WTC11 (cell line): Measurements from ENCODE around the gene PUS10. TPM values are rescaled to one million over a fixed set of nuclear protein-coding genes. Genes with fewer than 3 reads are reported as not detected.
"Not testable (repeated sequence)": the region's sequence is repeated elsewhere in the genome, so short reads cannot be mapped to it uniquely, and the experiment has no call there.

Experiments used
- ATAC-seq: fragments of 200-7000 bp; cut with Tn5 transposase; 2 replicates; pipeline ENCODE4 v1.10.0; 2021; ENCODE audit warnings: mild to moderate bottlenecking, moderate library complexity
- CTCF ChIA-PET: fragments of 300-600 bp; sonication (Branson Sonifier 250); formaldehyde crosslinking; loops from one replicate; lab custom pipeline; 2021; ENCODE audit warnings: antibody characterized with exemption; lab: Charles Lee
- POLR2A ChIA-PET: fragments of 350-600 bp; sonication (Branson Sonifier 250); formaldehyde crosslinking; loops from one replicate; lab custom pipeline; 2021; ENCODE audit warnings: antibody characterized with exemption; lab: Charles Lee
- DNase-seq: peaks from one replicate; pipeline ENCODE4 v3.0.0; 2021; ENCODE audit warnings: low spot score
- H3K27ac Mint-ChIP-seq: 2 replicates; pipeline ENCODE4 v1.8.0; 2021; ENCODE audit warnings: mixed read lengths
- H3K27me3 Mint-ChIP-seq: 2 replicates; pipeline ENCODE4 v1.8.0; 2021; ENCODE audit warnings: low read depth, mild to moderate bottlenecking, moderate library complexity, mixed read lengths
- H3K36me3 Mint-ChIP-seq: 2 replicates; pipeline ENCODE4 v1.8.0; 2021; ENCODE audit warnings: mixed read lengths
- H3K4me1 Mint-ChIP-seq: 2 replicates; pipeline ENCODE4 v1.8.0; 2022; ENCODE audit warnings: mixed read lengths
- H3K4me3 Mint-ChIP-seq: 2 replicates; pipeline ENCODE4 v1.8.0; 2021; ENCODE audit warnings: mild to moderate bottlenecking, moderate library complexity, mixed read lengths
- H3K9me3 Mint-ChIP-seq: 2 replicates; pipeline ENCODE4 v1.8.0; 2021; ENCODE audit warnings: mixed read lengths
- AFF4 ChIP-seq: sonication (generic); formaldehyde crosslinking; IDR thresholded peaks from 2 replicates; pipeline ENCODE4 v1.8.1; 2023; ENCODE audit warnings: mild to moderate bottlenecking, missing genetic modification reagents, borderline replicate concordance
- EMX1 ChIP-seq: fragments of 250-450 bp; sonication (Bioruptor Pico); IDR thresholded peaks from 2 replicates; pipeline ENCODE4 v1.8.0; 2021; ENCODE audit warnings: mild to moderate bottlenecking
- ESRRA ChIP-seq: sonication (generic); formaldehyde crosslinking; IDR thresholded peaks from 2 replicates; pipeline ENCODE4 v1.8.1; 2022; ENCODE audit warnings: mild to moderate bottlenecking, missing genetic modification reagents, borderline replicate concordance
- FOXP1 ChIP-seq: sonication (generic); formaldehyde crosslinking; IDR thresholded peaks from 2 replicates; pipeline ENCODE4 v1.8.0; 2022; ENCODE audit warnings: missing genetic modification reagents, mild to moderate bottlenecking, moderate library complexity, borderline replicate concordance
- FOXP4 ChIP-seq: sonication (generic); formaldehyde crosslinking; IDR thresholded peaks from 2 replicates; pipeline ENCODE4 v1.8.0; 2022; ENCODE audit warnings: mild to moderate bottlenecking, missing genetic modification reagents
- GTF2I ChIP-seq: fragments of 250-450 bp; sonication (Bioruptor Pico); conservative IDR thresholded peaks from 2 replicates; pipeline ENCODE4 v1.4.0; 2021; ENCODE audit warnings: mild to moderate bottlenecking
- JUN ChIP-seq: sonication (generic); formaldehyde crosslinking; IDR thresholded peaks from 2 replicates; pipeline ENCODE4 v1.8.0; 2023; ENCODE audit warnings: mild to moderate bottlenecking, missing genetic modification reagents
- MAX ChIP-seq: sonication (generic); formaldehyde crosslinking; IDR thresholded peaks from 2 replicates; pipeline ENCODE4 v1.8.0; 2022; ENCODE audit warnings: mild to moderate bottlenecking, missing genetic modification reagents
- MLX ChIP-seq: sonication (generic); formaldehyde crosslinking; IDR thresholded peaks from 2 replicates; pipeline ENCODE4 v1.8.1; 2023; ENCODE audit warnings: mild to moderate bottlenecking, missing genetic modification reagents, moderate library complexity
- OVOL2 ChIP-seq: fragments of 250-450 bp; sonication (Bioruptor Pico); IDR thresholded peaks from 2 replicates; pipeline ENCODE4 v1.9.0; 2021; ENCODE audit warnings: mild to moderate bottlenecking, borderline replicate concordance
- RELA ChIP-seq: sonication (generic); formaldehyde crosslinking; IDR thresholded peaks from 2 replicates; pipeline ENCODE4 v1.8.1; 2022; ENCODE audit warnings: missing genetic modification reagents, mild to moderate bottlenecking, borderline replicate concordance
- SMAD4 ChIP-seq: sonication (generic); formaldehyde crosslinking; IDR thresholded peaks from 2 replicates; pipeline ENCODE4 v1.8.0; 2022; ENCODE audit warnings: mild to moderate bottlenecking, missing genetic modification reagents
- TEAD4 ChIP-seq: sonication (generic); formaldehyde crosslinking; IDR thresholded peaks from 2 replicates; pipeline ENCODE4 v1.8.0; 2022; ENCODE audit warnings: mild to moderate bottlenecking, missing genetic modification reagents
- ZBTB21 ChIP-seq: sonication (generic); formaldehyde crosslinking; IDR thresholded peaks from 2 replicates; pipeline ENCODE4 v1.8.1; 2023; ENCODE audit warnings: mild to moderate bottlenecking, missing genetic modification reagents, borderline replicate concordance
- ZNF219 ChIP-seq: sonication (generic); formaldehyde crosslinking; IDR thresholded peaks from 2 replicates; pipeline ENCODE4 v1.8.0; 2023; ENCODE audit warnings: missing genetic modification reagents, mild to moderate bottlenecking, borderline replicate concordance
- ZNF232 ChIP-seq: sonication (generic); formaldehyde crosslinking; IDR thresholded peaks from 2 replicates; pipeline ENCODE4 v1.8.0; 2022; ENCODE audit warnings: mild to moderate bottlenecking, missing genetic modification reagents
- ZNF396 ChIP-seq: fragments of 250-450 bp; sonication (Bioruptor Pico); IDR thresholded peaks from 2 replicates; pipeline ENCODE4 v1.8.0; 2021; ENCODE audit warnings: mild to moderate bottlenecking, moderate library complexity, borderline replicate concordance
- total RNA-seq: library from RNA; stranded (reverse); gene quantifications from 3 replicates; pipeline ENCODE4 v1.2.3, GENCODE V29; 2021

PUS10 gene
- total RNA-seq, 1 experiment from 2014 or later, result 2.9 TPM

- Mint-ChIP-seq H3K4me3 (no peak overlapping the region), H3K9me3 (peaks cover 20% of the 10 kb centered on the region), H3K4me1 (no peaks in the 10 kb centered on the region), H3K27ac (no peak overlapping the region), H3K36me3 (peaks cover 12% of the 10 kb centered on the region), H3K27me3 (no peaks in the 10 kb centered on the region)
- ChIA-PET CTCF (interaction anchor here (0.6 to 1.1 kb wide), 2 partner anchors 77 to 280 kb away, joined by 3 to 4 read pairs; no protein-coding TSS in a partner anchor), POLR2A (no interaction called here)
- DNase-seq (no peak), ATAC-seq (no peak)
- TF ChIP-seq EMX1 (CRISPR knock-in tag) (no peak), TEAD4 (CRISPR knock-in tag) (no peak), ZBTB21 (no peak)
Measured at GRCh38 chr2:60987041-60987440, 31.0 kb downstream of the PUS10 start.

GRCh38 chr2:60984720-60985119, 33.3 kb downstream of the PUS10 start:
- no peaks in the 10 kb centered on the region for H3K27me3 Mint-ChIP-seq
- no peak for ATAC-seq
- DNase-seq, result no peak
- H3K4me1 Mint-ChIP-seq, result no peaks in the 10 kb centered on the region
- ChIA-PET POLR2A (no interaction called here), CTCF (no interaction called here)
- H3K9me3 Mint-ChIP-seq, result no peaks in the 10 kb centered on the region
- H3K27ac Mint-ChIP-seq, result no peak overlapping the region
- no peak overlapping the region for H3K4me3 Mint-ChIP-seq
- no peak for TF ChIP-seq MAX (CRISPR knock-in tag)
- no peak for TF ChIP-seq OVOL2
- no peak for TF ChIP-seq ESRRA (CRISPR knock-in tag)
- no peak for TF ChIP-seq JUN (CRISPR knock-in tag)
- TF ChIP-seq ZNF232, result no peak
- no peak for TF ChIP-seq ZNF219
- no peak for TF ChIP-seq MLX (CRISPR knock-in tag)
- TF ChIP-seq SMAD4 (CRISPR knock-in tag), result no peak
- TF ChIP-seq FOXP1 (CRISPR knock-in tag), result no peak
- TF ChIP-seq FOXP4 (CRISPR knock-in tag), result no peak
- H3K36me3 Mint-ChIP-seq, result no peaks in the 10 kb centered on the region

- H3K27ac Mint-ChIP-seq, H3K4me3 Mint-ChIP-seq, DNase-seq, H3K9me3 Mint-ChIP-seq, H3K36me3 Mint-ChIP-seq, ATAC-seq, H3K4me1 Mint-ChIP-seq, H3K27me3 Mint-ChIP-seq: not testable (repeated sequence)
- ChIA-PET CTCF (interaction anchor here (0.6 kb wide), 1 partner anchor 249 kb away, joined by 3 read pairs; no protein-coding TSS in a partner anchor), POLR2A (interaction anchor here (0.6 kb wide), 1 partner anchor 727 kb away, joined by 5 read pairs; no protein-coding TSS in a partner anchor)
Measured at GRCh38 chr2:60982066-60982465, 36.0 kb downstream of the PUS10 start.

- TF ChIP-seq GTF2I (CRISPR knock-in tag) (no peak), AFF4 (CRISPR knock-in tag) (no peak), ZNF396 (no peak), RELA (no peak)
- TF ChIP-seq, all 79 proteins: peak for 0
- CTCF ChIA-PET, result interaction anchor here (0.5 kb wide), 1 partner anchor 460 kb away, joined by 3 read pairs; no protein-coding TSS in a partner anchor
- Mint-ChIP-seq H3K27ac (no peak overlapping the region), H3K4me1 (no peaks in the 10 kb centered on the region), H3K27me3 (no peaks in the 10 kb centered on the region), H3K36me3 (no peaks in the 10 kb centered on the region), H3K4me3 (no peak overlapping the region), H3K9me3 (no peaks in the 10 kb centered on the region)
- no peak for DNase-seq
- no peak for ATAC-seq
- POLR2A ChIA-PET, result no interaction called here
Measured at GRCh38 chr2:60980071-60980815, 37.8 kb downstream of the PUS10 start.
